HepG2 (cell line): ENCODE data around the gene C22orf42. TPM values are rescaled to one million over a fixed set of nuclear protein-coding genes. Genes with fewer than 3 reads are reported as not detected.
A peak's percentile ranks its signal among the peaks of the same experiment; 100 is the strongest.

Experiments used
- HIVEP1 ChIP-seq: sonication (generic); formaldehyde crosslinking; IDR thresholded peaks from 2 replicates; pipeline ENCODE4 v1.4.0; 2020; ENCODE audit warnings: mild to moderate bottlenecking, missing genetic modification reagents
- YEATS4 ChIP-seq: sonication (generic); formaldehyde crosslinking; IDR thresholded peaks from 2 replicates; pipeline ENCODE4 v1.4.0; 2020; ENCODE audit warnings: missing genetic modification reagents, borderline replicate concordance
- ZBTB40 ChIP-seq, 2 experiments: fragments of 450-650 bp in 1 of 2; sonication (generic) in 1 of 2; formaldehyde crosslinking in 1 of 2; IDR thresholded peaks; 2 replicates each; pipeline versions ENCODE4 v1.6.1 to v1.8.0; 2016 to 2022; ENCODE audit warnings: antibody characterized with exemption in 1 of 2, mild to moderate bottlenecking in 1 of 2, missing genetic modification reagents in 1 of 2
- ZNF292 ChIP-seq: sonication (generic); formaldehyde crosslinking; IDR thresholded peaks from 2 replicates; pipeline ENCODE4 v1.8.1; 2022; ENCODE audit warnings: mild to moderate bottlenecking, low read depth, missing genetic modification reagents, borderline replicate concordance
- ZNF580 ChIP-seq: IDR thresholded peaks from 2 replicates; pipeline ENCODE4 v1.6.1; 2016; ENCODE audit warnings: low read depth, borderline replicate concordance
- polyA plus RNA-seq, 8 experiments: library from polyadenylated mRNA; depleted of rRNA in 3 of 8; stranded (reverse) in 7 of 8; unstranded in 1 of 8; fragments of >200 nt; fragmentation: Illumina TruSeq in 4 of 8; extraction: Trizol in 4 of 8; gene quantifications; 2 replicates each; pipeline versions ENCODE4 v1.2.1 to v1.2.3, GENCODE V29; 2011 to 2016; ENCODE audit warnings: low read depth in 4 of 8, missing spikeins in 1 of 8, mixed read lengths in 1 of 8; ENCODE audit not compliant: insufficient read depth in 1 of 8
- total RNA-seq, 5 experiments: library from RNA; depleted of rRNA; stranded (reverse); fragments of >200 nt; fragmentation: Illumina TruSeq; extraction: Trizol; gene quantifications; 2 replicates each; pipeline ENCODE4 v1.2.3, GENCODE V29; 2016; ENCODE audit warnings: low read depth in 1 of 5

Gene C22orf42
- total and polyA plus RNA-seq, 2 of the 13 experiments (the other 11 are each of a cell fraction or from before 2014, with no cell fraction given) = not detected

DNA sequence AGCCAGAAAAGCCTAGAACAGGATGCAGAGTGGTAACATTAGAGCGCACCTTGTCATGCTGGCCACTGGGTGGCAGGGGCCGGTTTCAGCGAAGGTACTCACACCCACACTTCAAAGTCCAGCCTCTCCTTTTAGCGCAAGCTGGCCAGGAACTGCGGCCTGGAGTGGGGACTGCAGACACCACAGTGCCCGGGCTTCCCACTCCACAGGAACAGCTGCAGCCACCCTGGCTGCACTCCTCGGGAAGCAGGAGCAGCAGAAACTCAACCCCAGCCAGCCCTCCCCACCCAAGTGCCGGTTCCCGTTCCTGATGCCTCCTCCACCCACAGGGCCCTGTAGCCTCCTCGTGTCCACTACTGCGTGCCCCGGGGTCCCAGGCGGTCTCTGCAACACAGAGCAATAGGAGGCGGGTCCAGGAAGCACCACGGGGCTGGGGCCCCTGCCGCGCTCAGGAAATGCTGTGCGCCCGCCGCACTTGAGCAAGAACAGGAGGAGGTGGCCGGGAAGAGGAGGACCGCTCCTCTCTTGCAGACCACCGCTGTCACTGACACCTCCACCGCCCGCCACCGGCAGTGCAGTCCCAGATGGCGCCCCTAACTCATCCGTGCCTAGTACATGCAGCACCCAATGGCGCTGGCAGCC lies 43.6 kb upstream of the C22orf42 start (continued):
- TF ChIP-seq ZNF292 (CRISPR knock-in tag) (peak; percentile 29; the same call in 1 of the 2 replicates), YEATS4 (CRISPR knock-in tag) (no peak), ZBTB40 (IDR thresholded peaks at IDR 0.05) (no peak), ZBTB40 (CRISPR knock-in tag; IDR thresholded peaks at IDR 0.05) (no peak), ZNF580 (CRISPR knock-in tag) (peak; percentile 31; the same call in 1 of the 2 replicates), HIVEP1 (CRISPR knock-in tag) (0 out of 2 replicates have a peak, but pooled peaks have one; percentile 23)
